K562 (cell line): ENCODE data around the gene TAS2R39. TPM values are rescaled to one million over a fixed set of nuclear protein-coding genes. Genes with fewer than 3 reads are reported as not detected.
"Not testable (repeated sequence)": the region's sequence is repeated elsewhere in the genome, so short reads cannot be mapped to it uniquely, and the experiment has no call there.

ENCODE experiments used
- ATAC-seq: fragments of 200-7000 bp; cut with Tn5 transposase; 3 replicates; pipeline ENCODE4 v1.9.1; 2020; ENCODE audit warnings: moderate library complexity
- BruUV-seq: library from RNA; stranded (reverse); fragments of 400-500 nt; replicated peaks from 2 replicates; lab custom pipeline; 2021; lab: Mats Ljungman, UMichigan
- CTCF ChIA-PET: fragments of 300-600 bp; formaldehyde crosslinking; extraction: SDS; loops from one replicate; lab custom pipeline; 2021; ENCODE audit warnings: low intra/inter-chr PET ratio; lab: Yijun Ruan, JAX
- POLR2A ChIA-PET: fragments of 300-600, 350-650 bp; sonication (Branson Sonifier 250); formaldehyde crosslinking; extraction: SDS; loops from one replicate; lab custom pipeline; 2021; ENCODE audit warnings: antibody characterized with exemption, inconsistent platforms; lab: Yijun Ruan, JAX
- DNase-seq, 4 experiments: peaks; one replicate each; pipeline versions ENCODE4 v3.0.0 to v3.0.0-alpha.2; 2011 to 2018; ENCODE audit warnings: low spot score in 3 of 4, mixed read lengths in 3 of 4; ENCODE audit errors: extremely low read depth in 1 of 4
- FAIRE-seq: peaks from 2 replicates; lab custom pipeline; 2011; peaks lifted over from hg19 to GRCh38; lab: Jason Lieb, UNC
- H2AFZ ChIP-seq: 2 replicates; pipeline ENCODE4 v1.6.0; 2011; ENCODE audit warnings: low read depth, low read length, control low read depth, inconsistent platforms
- H3K27ac ChIP-seq: fragments of 200-600 bp; 3 replicates; pipeline ENCODE4 v1.8.0; 2011; ENCODE audit warnings: low read depth, mild to moderate bottlenecking, control low read depth, inconsistent platforms, low read length, moderate library complexity, mixed read lengths; ENCODE audit errors: extremely low read depth
- H3K27me3 ChIP-seq, 2 experiments: fragments of 300-600 bp in 1 of 2; 2 replicates in 1 of 2; 3 replicates in 1 of 2; pipeline versions ENCODE4 v1.6.0 to v1.8.0; 2011; ENCODE audit warnings: inconsistent platforms in 2 of 2, low read length in 2 of 2, mild to moderate bottlenecking in 1 of 2, mixed read lengths in 1 of 2, moderate library complexity in 1 of 2; ENCODE audit not compliant: control insufficient read depth in 2 of 2, insufficient read depth in 2 of 2
- H3K36me3 ChIP-seq: fragments of 300-600 bp; 3 replicates; pipeline ENCODE4 v1.8.0; 2011; ENCODE audit warnings: mild to moderate bottlenecking, low read length, inconsistent platforms; ENCODE audit not compliant: control insufficient read depth, insufficient read depth
- H3K4me1 ChIP-seq, 2 experiments: fragments of 200-600 bp in 1 of 2; replicated peaks in 1 of 2; 2 replicates in 1 of 2; 3 replicates in 1 of 2; pipeline versions ENCODE4 v1.5.1 to v1.8.0; 2011; ENCODE audit warnings: inconsistent platforms in 2 of 2, low read length in 2 of 2, mild to moderate bottlenecking in 1 of 2, mixed read lengths in 1 of 2, moderate library complexity in 1 of 2; ENCODE audit not compliant: control insufficient read depth in 2 of 2, insufficient read depth in 2 of 2
- H3K4me2 ChIP-seq: 2 replicates; pipeline ENCODE4 v1.6.1; 2011; ENCODE audit warnings: low read length, control low read depth, inconsistent platforms, mixed read lengths; ENCODE audit not compliant: insufficient read depth
- H3K4me3 ChIP-seq: fragments of 200-600 bp; sonication (generic), shearing (Covaris generic); 2 replicates; pipeline ENCODE4 v1.5.1; 2016; ENCODE audit warnings: control low read depth, inconsistent platforms
- H3K79me2 ChIP-seq: fragments of 200-600 bp; 3 replicates; pipeline ENCODE4 v1.8.0; 2011; ENCODE audit warnings: low read length, inconsistent platforms; ENCODE audit not compliant: control insufficient read depth, insufficient read depth
- H3K9ac ChIP-seq, 2 experiments: 2 replicates each; pipeline versions ENCODE4 v1.6.0 to v1.6.1; 2011; ENCODE audit warnings: low read depth in 2 of 2, low read length in 2 of 2, control low read depth in 1 of 2, inconsistent platforms in 1 of 2, mild to moderate bottlenecking in 1 of 2, mixed read lengths in 1 of 2; ENCODE audit not compliant: insufficient read depth in 1 of 2
- H3K9me1 ChIP-seq: one replicate; pipeline ENCODE4 v1.6.0; 2011; ENCODE audit warnings: inconsistent platforms, mild to moderate bottlenecking, low read length, moderate library complexity; ENCODE audit not compliant: control insufficient read depth, insufficient read depth
- H3K9me3 ChIP-seq: replicated peaks from 2 replicates; pipeline ENCODE4 v1.5.1; 2011; ENCODE audit warnings: low read depth, low read length, inconsistent platforms; ENCODE audit not compliant: control insufficient read depth, insufficient read depth
- H4K20me1 ChIP-seq: replicated peaks from 2 replicates; pipeline ENCODE4 v1.6.1; 2011; ENCODE audit warnings: low read length, inconsistent platforms, mixed read lengths; ENCODE audit not compliant: control insufficient read depth, insufficient read depth
- KDM1A ChIP-seq, 2 experiments: fragments of 450-650 bp; IDR thresholded peaks; 2 replicates each; pipeline ENCODE4 v1.6.1; 2016; ENCODE audit warnings: mild to moderate bottlenecking in 2 of 2
- ZNF146 ChIP-seq: IDR thresholded peaks from one replicate; pipeline ENCODE4 v1.6.1; 2018; ENCODE audit warnings: missing compliant biosample characterization; ENCODE audit not compliant: unreplicated experiment
- WGBS: fragments of 100-300 bp; shearing (Covaris generic); methylation state at CpG from one replicate; pipeline ENCODE4 v1.1.6; 2016; ENCODE audit warnings: low coverage, mixed read lengths; ENCODE audit not compliant: insufficient coverage; ENCODE audit errors: missing lambda C conversion rate; 5-methylcytosine and 5-hydroxymethylcytosine counted together
- in situ Hi-C: fragments of 300-500 bp; cut with MboI; formaldehyde crosslinking; loops from 4 replicates; pipeline ENCODE4 v1.15.0; 2018; ENCODE audit warnings: inconsistent platforms, mixed read lengths
- intact Hi-C: fragments of 100-400 bp; cut with micrococcal nuclease; formaldehyde crosslinking; loops from 2 replicates; pipeline ENCODE4 v1.14.2; 2022
- polyA plus RNA-seq, 8 experiments: library from polyadenylated mRNA; depleted of rRNA in 4 of 8; stranded (reverse) in 5 of 8; unstranded in 3 of 8; fragments of >200 nt; fragmentation: Nextera tagmentation in 2 of 8; fragmentation: Illumina TruSeq in 1 of 8; extraction: Ambion mirVana in 2 of 8; extraction: Trizol in 1 of 8; gene quantifications; 2 replicates each; pipeline versions ENCODE4 v1.2.1 to v1.2.3, GENCODE V29; 2011 to 2014; ENCODE audit warnings: inconsistent platforms in 1 of 8, missing spikeins in 1 of 8
- total RNA-seq, 7 experiments: library from RNA; depleted of rRNA in 6 of 7; stranded (reverse); fragments of >200 nt in 6 of 7; fragmentation: Illumina TruSeq in 2 of 7; extraction: Trizol in 2 of 7; gene quantifications; 2 replicates each; pipeline versions ENCODE4 v1.2.1 to v1.2.3, GENCODE V29; 2011 to 2021; ENCODE audit warnings: low replicate concordance in 1 of 7

TAS2R39 gene
- total and polyA plus RNA-seq, 9 of the 15 experiments (the other 6 are each of a cell fraction or from before 2014, with no cell fraction given) = not detected

- H3K9me3 ChIP-seq, CTCF ChIA-PET, H3K9me1 ChIP-seq, H3K4me3 ChIP-seq, H3K4me2 ChIP-seq, FAIRE-seq, H3K27ac ChIP-seq, intact Hi-C loops, BruUV-seq, H3K27me3 ChIP-seq, H2AFZ ChIP-seq, H3K4me1 ChIP-seq, in situ Hi-C loops, POLR2A ChIA-PET, ATAC-seq, H3K36me3 ChIP-seq, H4K20me1 ChIP-seq, H3K9ac ChIP-seq, H3K79me2 ChIP-seq, DNase-seq: not testable (repeated sequence)
- TF ChIP-seq ZNF146 (CRISPR knock-in tag) (peak; percentile 92), KDM1A (IDR thresholded peaks at IDR 0.05) (peak in 1 of 2 experiments; percentile 27; a peak in 1 of 4 replicates)
- 1% methylated on average over 6 of the region's 6 CpGs for WGBS
Measured at GRCh38 chr7:143150696-143151095, 32.5 kb upstream of the TAS2R39 start.

GRCh38 chr7:143158617-143159016, 24.6 kb upstream of the TAS2R39 start:
- H4K20me1 ChIP-seq, H3K9me1 ChIP-seq, ATAC-seq, BruUV-seq, H3K4me2 ChIP-seq, intact Hi-C loops, CTCF ChIA-PET, H3K27ac ChIP-seq, H3K9ac ChIP-seq, in situ Hi-C loops, H3K9me3 ChIP-seq, H3K79me2 ChIP-seq, H3K27me3 ChIP-seq, FAIRE-seq, H3K4me3 ChIP-seq, H3K36me3 ChIP-seq, H3K4me1 ChIP-seq, DNase-seq, POLR2A ChIA-PET, H2AFZ ChIP-seq: not testable (repeated sequence)
- WGBS = 0% methylated on average over 3 of the region's 3 CpGs
